ENCODE results near the gene FBL. TPM values are rescaled to one million over a fixed set of nuclear protein-coding genes. Genes with fewer than 3 reads are reported as not detected.

FBL gene
- total RNA-seq, 1 experiment from 2014 or later: 576 TPM

DNA sequence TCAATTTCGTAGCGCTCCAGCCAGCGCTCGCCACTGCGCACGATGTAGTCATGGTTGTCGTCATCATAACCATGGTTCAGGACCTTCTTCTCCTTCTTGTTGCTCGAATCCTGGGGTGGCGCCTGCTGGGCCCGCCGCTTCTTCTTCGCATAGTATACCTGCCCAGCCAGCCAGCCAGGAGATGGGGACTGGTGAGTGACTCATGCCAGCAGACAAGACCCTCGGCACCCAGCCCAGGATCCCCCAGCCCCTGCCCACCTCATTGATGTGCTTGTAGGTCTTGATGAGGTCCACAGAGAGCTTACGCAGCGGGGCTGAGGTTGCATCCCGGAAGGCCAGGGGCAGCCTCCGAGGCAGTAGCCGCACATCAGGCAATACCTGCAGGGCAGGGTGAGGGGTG, 15.8 kb downstream of the FBL start:
- Mint-ChIP-seq H3K9me3 (no peaks in the 10 kb centered on the region), H3K27ac (no peak overlapping the region), H3K27me3 (ENCODE audit: low read depth) (no peaks in the 10 kb centered on the region), H3K4me1 (peaks cover 13% of the 10 kb centered on the region), H3K36me3 (peaks cover 30% of the 10 kb centered on the region), H3K4me3 (no peak overlapping the region)
- DNase-seq (ENCODE audit: low spot score) (no peak), ATAC-seq (no peak)
- TF ChIP-seq NFATC4 (CRISPR knock-in tag; IDR thresholded peaks at IDR 0.05): no peak
- TF ChIP-seq, protein P1, sequence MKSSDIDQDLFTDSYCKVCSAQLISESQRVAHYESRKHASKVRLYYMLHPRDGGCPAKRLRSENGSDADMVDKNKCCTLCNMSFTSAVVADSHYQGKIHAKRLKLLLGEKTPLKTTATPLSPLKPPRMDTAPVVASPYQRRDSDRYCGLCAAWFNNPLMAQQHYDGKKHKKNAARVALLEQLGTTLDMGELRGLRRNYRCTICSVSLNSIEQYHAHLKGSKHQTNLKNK (CRISPR knock-in tag; IDR thresholded peaks at IDR 0.05): no peak
- TF ChIP-seq, protein P2, sequence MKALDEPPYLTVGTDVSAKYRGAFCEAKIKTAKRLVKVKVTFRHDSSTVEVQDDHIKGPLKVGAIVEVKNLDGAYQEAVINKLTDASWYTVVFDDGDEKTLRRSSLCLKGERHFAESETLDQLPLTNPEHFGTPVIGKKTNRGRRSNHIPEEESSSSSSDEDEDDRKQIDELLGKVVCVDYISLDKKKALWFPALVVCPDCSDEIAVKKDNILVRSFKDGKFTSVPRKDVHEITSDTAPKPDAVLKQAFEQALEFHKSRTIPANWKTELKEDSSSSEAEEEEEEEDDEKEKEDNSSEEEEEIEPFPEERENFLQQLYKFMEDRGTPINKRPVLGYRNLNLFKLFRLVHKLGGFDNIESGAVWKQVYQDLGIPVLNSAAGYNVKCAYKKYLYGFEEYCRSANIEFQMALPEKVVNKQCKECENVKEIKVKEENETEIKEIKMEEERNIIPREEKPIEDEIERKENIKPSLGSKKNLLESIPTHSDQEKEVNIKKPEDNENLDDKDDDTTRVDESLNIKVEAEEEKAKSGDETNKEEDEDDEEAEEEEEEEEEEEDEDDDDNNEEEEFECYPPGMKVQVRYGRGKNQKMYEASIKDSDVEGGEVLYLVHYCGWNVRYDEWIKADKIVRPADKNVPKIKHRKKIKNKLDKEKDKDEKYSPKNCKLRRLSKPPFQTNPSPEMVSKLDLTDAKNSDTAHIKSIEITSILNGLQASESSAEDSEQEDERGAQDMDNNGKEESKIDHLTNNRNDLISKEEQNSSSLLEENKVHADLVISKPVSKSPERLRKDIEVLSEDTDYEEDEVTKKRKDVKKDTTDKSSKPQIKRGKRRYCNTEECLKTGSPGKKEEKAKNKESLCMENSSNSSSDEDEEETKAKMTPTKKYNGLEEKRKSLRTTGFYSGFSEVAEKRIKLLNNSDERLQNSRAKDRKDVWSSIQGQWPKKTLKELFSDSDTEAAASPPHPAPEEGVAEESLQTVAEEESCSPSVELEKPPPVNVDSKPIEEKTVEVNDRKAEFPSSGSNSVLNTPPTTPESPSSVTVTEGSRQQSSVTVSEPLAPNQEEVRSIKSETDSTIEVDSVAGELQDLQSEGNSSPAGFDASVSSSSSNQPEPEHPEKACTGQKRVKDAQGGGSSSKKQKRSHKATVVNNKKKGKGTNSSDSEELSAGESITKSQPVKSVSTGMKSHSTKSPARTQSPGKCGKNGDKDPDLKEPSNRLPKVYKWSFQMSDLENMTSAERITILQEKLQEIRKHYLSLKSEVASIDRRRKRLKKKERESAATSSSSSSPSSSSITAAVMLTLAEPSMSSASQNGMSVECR (CRISPR knock-in tag; IDR thresholded peaks at IDR 0.05; ENCODE audit: borderline replicate concordance): no peak
- no peak for TF ChIP-seq FOXK1 (CRISPR knock-in tag; IDR thresholded peaks at IDR 0.05)
- no peak for TF ChIP-seq OVOL2 (CRISPR knock-in tag; IDR thresholded peaks at IDR 0.05; ENCODE audit: borderline replicate concordance)
- TF ChIP-seq, protein P3, sequence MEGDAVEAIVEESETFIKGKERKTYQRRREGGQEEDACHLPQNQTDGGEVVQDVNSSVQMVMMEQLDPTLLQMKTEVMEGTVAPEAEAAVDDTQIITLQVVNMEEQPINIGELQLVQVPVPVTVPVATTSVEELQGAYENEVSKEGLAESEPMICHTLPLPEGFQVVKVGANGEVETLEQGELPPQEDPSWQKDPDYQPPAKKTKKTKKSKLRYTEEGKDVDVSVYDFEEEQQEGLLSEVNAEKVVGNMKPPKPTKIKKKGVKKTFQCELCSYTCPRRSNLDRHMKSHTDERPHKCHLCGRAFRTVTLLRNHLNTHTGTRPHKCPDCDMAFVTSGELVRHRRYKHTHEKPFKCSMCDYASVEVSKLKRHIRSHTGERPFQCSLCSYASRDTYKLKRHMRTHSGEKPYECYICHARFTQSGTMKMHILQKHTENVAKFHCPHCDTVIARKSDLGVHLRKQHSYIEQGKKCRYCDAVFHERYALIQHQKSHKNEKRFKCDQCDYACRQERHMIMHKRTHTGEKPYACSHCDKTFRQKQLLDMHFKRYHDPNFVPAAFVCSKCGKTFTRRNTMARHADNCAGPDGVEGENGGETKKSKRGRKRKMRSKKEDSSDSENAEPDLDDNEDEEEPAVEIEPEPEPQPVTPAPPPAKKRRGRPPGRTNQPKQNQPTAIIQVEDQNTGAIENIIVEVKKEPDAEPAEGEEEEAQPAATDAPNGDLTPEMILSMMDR (IDR thresholded peaks at IDR 0.05): no peak
- TF ChIP-seq MXD4 (CRISPR knock-in tag; IDR thresholded peaks at IDR 0.05; ENCODE audit: borderline replicate concordance): no peak
- no peak for TF ChIP-seq IRF2 (CRISPR knock-in tag; IDR thresholded peaks at IDR 0.05; ENCODE audit: borderline replicate concordance, low read depth)
- POLR2A ChIA-PET: no interaction called here
- CTCF ChIA-PET: interaction anchor here (1.2 kb wide), 1 partner anchor 38 kb away, joined by 3 read pairs; no protein-coding TSS in a partner anchor

DNA sequence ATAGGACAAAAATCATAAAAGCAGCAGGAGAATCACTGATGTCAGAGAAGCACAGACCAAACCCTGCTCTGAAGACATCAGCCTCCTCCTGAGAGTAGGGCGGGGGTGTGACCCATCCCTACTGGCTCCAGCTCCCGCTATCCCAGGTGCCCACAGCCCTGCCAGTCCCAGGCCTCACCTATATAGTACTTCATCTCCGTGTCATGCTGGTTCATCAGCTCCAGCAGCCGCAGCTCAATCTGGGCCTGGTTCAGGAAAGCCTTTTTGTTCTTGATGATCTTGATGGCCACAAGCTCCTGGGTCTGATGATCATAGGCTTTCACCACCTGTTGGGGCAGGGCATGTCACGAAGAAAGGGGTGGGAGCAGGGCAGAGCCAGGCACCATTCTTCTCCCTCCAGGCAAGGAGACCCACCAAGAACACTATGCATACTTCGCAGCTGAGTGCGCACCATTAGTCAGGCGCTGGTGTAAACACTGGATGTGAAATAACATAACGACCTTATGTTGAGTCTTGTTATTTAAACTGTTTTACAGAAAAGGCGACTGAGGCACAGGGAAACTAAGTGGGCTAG, 16.4 kb downstream of the FBL start:
- no peak overlapping the region for H3K4me3 Mint-ChIP-seq
- POLR2A ChIA-PET: no interaction called here
- peaks cover 26% of the 10 kb centered on the region for H3K36me3 Mint-ChIP-seq

DNA sequence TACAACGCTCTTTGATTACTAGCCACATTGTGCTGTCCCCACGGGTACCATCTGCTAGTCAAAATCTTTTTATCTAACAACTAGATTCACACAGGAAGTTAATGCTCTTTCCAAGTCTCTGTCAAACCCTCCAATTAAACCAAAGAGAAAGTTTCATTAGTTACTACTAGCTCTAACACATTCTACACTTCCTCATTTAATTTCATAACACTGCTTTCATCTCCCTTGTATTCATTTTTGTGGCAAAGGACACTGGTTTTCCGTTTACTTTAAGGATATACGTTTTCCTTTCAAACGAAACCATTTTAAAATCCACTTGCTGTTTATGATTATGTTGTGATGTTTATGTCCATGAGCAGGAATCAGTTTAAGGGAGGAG, 17.5 kb downstream of the FBL start:
- Mint-ChIP-seq H3K9me3 (no peaks in the 10 kb centered on the region), H3K4me1 (peaks cover 8% of the 10 kb centered on the region), H3K27ac (no peak overlapping the region), H3K36me3 (peaks cover 18% of the 10 kb centered on the region), H3K4me3 (no peak overlapping the region), H3K27me3 (ENCODE audit: low read depth) (no peaks in the 10 kb centered on the region)
- POLR2A ChIA-PET: interaction anchor here (0.6 kb wide), 1 partner anchor 660 kb away, joined by 3 read pairs; no protein-coding TSS in a partner anchor
- ATAC-seq (no peak), DNase-seq (ENCODE audit: low spot score) (no peak)
- TF ChIP-seq JAZF1 (CRISPR knock-in tag; IDR thresholded peaks at IDR 0.05) (no peak), TCF7 (CRISPR knock-in tag; IDR thresholded peaks at IDR 0.05; ENCODE audit: low read depth) (no peak), ATF1 (CRISPR knock-in tag; IDR thresholded peaks at IDR 0.05) (no peak), FOXK1 (CRISPR knock-in tag; IDR thresholded peaks at IDR 0.05) (no peak), ZNF671 (CRISPR knock-in tag; IDR thresholded peaks at IDR 0.05) (no peak), CBFB (CRISPR knock-in tag; IDR thresholded peaks at IDR 0.05; ENCODE audit: low read depth) (no peak), ESRRA (CRISPR knock-in tag; IDR thresholded peaks at IDR 0.05; ENCODE audit: borderline replicate concordance) (no peak), JUN (CRISPR knock-in tag; IDR thresholded peaks at IDR 0.05) (no peak)
- TF ChIP-seq, protein P1 (CRISPR knock-in tag; IDR thresholded peaks at IDR 0.05): no peak
- CTCF ChIA-PET: interaction anchor here (1.4 kb wide), 1 partner anchor 36 kb away, joined by 5 read pairs; no protein-coding TSS in a partner anchor

More for the DNA sequence above, 16.4 kb downstream of the FBL start:
- no peaks in the 10 kb centered on the region for H3K9me3 Mint-ChIP-seq
- ATAC-seq (no peak), DNase-seq (ENCODE audit: low spot score) (no peak)
- H3K27me3 Mint-ChIP-seq (ENCODE audit: low read depth): no peaks in the 10 kb centered on the region
- no peak overlapping the region for H3K27ac Mint-ChIP-seq
- TF ChIP-seq ZBTB21 (CRISPR knock-in tag; IDR thresholded peaks at IDR 0.05; ENCODE audit: borderline replicate concordance) (no peak), TEAD4 (CRISPR knock-in tag; IDR thresholded peaks at IDR 0.05) (no peak)
- TF ChIP-seq, protein P4, sequence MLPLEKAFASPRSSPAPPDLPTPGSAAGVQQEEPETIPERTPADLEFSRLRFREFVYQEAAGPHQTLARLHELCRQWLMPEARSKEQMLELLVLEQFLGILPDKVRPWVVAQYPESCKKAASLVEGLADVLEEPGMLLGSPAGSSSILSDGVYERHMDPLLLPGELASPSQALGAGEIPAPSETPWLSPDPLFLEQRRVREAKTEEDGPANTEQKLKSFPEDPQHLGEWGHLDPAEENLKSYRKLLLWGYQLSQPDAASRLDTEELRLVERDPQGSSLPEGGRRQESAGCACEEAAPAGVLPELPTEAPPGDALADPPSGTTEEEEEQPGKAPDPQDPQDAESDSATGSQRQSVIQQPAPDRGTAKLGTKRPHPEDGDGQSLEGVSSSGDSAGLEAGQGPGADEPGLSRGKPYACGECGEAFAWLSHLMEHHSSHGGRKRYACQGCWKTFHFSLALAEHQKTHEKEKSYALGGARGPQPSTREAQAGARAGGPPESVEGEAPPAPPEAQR (CRISPR knock-in tag; IDR thresholded peaks at IDR 0.05): no peak
- H3K4me1 Mint-ChIP-seq: peaks cover 13% of the 10 kb centered on the region
- CTCF ChIA-PET: interaction anchor here (0.7 to 1.2 kb wide), 2 partner anchors 14 to 37 kb away, joined by 3 read pairs; no protein-coding TSS in a partner anchor
